ENCODE data around the gene RASA3.

- TF ChIP-seq POLR2A (IDR thresholded peaks at IDR 0.05; ENCODE audit: low read depth, low read length): no peak
- TF ChIP-seq MAX (IDR thresholded peaks at IDR 0.05; ENCODE audit: insufficient read depth, insufficient read length): no peak
- no peak for TF ChIP-seq CTCF (IDR thresholded peaks at IDR 0.05; ENCODE audit: extremely low read depth in 1 of 2, insufficient read depth in 1 of 2, low read depth in 1 of 2, low read length in 2 of 2)
- TF ChIP-seq EZH2 (IDR thresholded peaks at IDR 0.05; ENCODE audit: borderline replicate concordance, low read depth, low read length, severe bottlenecking): no peak
- TF ChIP-seq MYC (IDR thresholded peaks at IDR 0.05; ENCODE audit: low read depth, low read length): no peak
- TF ChIP-seq JUN (IDR thresholded peaks at IDR 0.05; ENCODE audit: borderline replicate concordance, insufficient read depth, insufficient read length, low read depth): no peak
Observed at GRCh38 chr13:113936166-113936965, 196.1 kb downstream of the RASA3 start.

All from endothelial cell of umbilical vein (primary cell).